Measurements from ENCODE around the gene PTF1A.

The PTF1A gene

GRCh38 chr10:23187155-23187554 is 5.0 kb upstream of the PTF1A start:
- no peak for DNase-seq (ENCODE audit: low spot score)

- no peak for DNase-seq (ENCODE audit: low spot score)
Observed at GRCh38 chr10:23189024-23189423, 3.1 kb upstream of the PTF1A start.

- DNase-seq (ENCODE audit: low spot score) = peak; percentile 52
Observed at GRCh38 chr10:23190872-23191763, 994 bp upstream of the PTF1A start.

GRCh38 chr10:23192712-23193434 is 761 bp downstream of the PTF1A start:
- DNase-seq (ENCODE audit: low spot score) = peak; percentile 69

GRCh38 chr10:23193435-23194074 is 1.4 kb downstream of the PTF1A start:
- DNase-seq (ENCODE audit: low spot score) = no peak

- no peak for DNase-seq (ENCODE audit: low spot score)
Observed at GRCh38 chr10:23194471-23194965, 2.4 kb downstream of the PTF1A start.

- peak; percentile 50 for DNase-seq (ENCODE audit: low spot score)
Observed at GRCh38 chr10:23194966-23195845, 3.1 kb downstream of the PTF1A start.

GRCh38 chr10:23195846-23196600 is 3.9 kb downstream of the PTF1A start:
- no peak for DNase-seq (ENCODE audit: low spot score)

GRCh38 chr10:23196915-23197314 is 4.8 kb downstream of the PTF1A start:
- DNase-seq (ENCODE audit: low spot score) = no peak

GRCh38 chr10:23197416-23197861 is 5.3 kb downstream of the PTF1A start:
- peak; percentile 47 for DNase-seq (ENCODE audit: low spot score)

- DNase-seq (ENCODE audit: low spot score) = no peak
Observed at GRCh38 chr10:23198610-23198939, 6.5 kb downstream of the PTF1A start.

- DNase-seq (ENCODE audit: low spot score) = peak; percentile 80
Observed at GRCh38 chr10:23198940-23199767, 7.0 kb downstream of the PTF1A start.

GRCh38 chr10:23199768-23200511 is 7.8 kb downstream of the PTF1A start:
- DNase-seq (ENCODE audit: low spot score) = no peak

- DNase-seq (ENCODE audit: low spot score) = no peak
Observed at GRCh38 chr10:23200586-23200985, 8.5 kb downstream of the PTF1A start.

- DNase-seq (ENCODE audit: low spot score) = no peak
Observed at GRCh38 chr10:23200997-23201652, 9.0 kb downstream of the PTF1A start.

GRCh38 chr10:23201837-23202236 is 9.7 kb downstream of the PTF1A start:
- no peak for DNase-seq (ENCODE audit: low spot score)

- no peak for DNase-seq (ENCODE audit: low spot score)
Observed at GRCh38 chr10:23202779-23203178, 10.7 kb downstream of the PTF1A start.

Data from ecto neural progenitor cell (in vitro differentiated cells).